Cerebellar cortex (tissue), 1 donor: ENCODE measurements around the gene ZCCHC8.
"Not testable (repeated sequence)": the region's sequence is repeated elsewhere in the genome, so short reads cannot be mapped to it uniquely, and the experiment has no call there.

ENCODE experiments used
- DNase-seq: peaks from one replicate; pipeline ENCODE4 v3.0.0-alpha.2; 2015; ENCODE audit warnings: low spot score

The ZCCHC8 gene

DNA sequence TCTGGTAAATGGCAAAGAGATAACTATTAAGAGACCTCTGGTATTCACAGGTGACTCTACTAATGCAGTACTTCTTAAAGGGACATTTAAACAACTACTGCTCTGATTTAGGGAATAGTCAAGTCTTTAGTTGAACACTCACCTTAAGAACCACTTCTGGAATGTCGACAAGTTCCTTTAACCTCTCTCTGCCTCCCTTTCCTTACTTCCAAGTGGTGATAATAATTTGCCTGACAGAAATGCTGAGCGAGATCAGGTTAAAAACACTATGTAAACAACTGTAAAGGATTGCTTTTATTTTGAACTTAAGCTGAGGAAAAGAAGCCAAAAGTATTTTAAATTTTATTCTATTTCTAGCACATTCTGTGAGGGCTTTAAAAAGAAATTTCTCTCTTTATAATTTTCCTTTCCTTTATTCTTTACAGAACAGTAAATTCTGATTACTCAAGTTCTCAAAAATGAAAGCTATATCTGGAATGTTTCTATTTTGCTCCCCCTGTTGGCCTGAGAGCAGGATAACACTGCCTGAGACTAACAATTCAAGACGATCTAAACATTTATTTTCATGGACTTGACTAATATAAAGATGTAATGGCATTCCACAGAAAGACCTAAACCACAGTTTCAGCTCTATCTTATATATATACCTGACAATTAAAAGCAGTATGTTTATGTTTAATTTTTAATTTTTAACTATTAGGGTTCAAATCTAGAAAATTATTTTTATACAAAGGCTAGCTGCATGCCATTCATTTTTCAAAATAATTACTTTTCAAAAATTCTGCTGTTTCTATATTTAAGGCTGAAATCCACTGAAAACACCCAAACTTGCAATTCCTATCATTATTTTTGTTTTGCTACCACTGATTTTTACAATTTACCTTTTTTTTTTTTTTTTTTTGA is 29.2 kb downstream of the ZCCHC8 start:
- peak; percentile 86 for DNase-seq

DNA sequence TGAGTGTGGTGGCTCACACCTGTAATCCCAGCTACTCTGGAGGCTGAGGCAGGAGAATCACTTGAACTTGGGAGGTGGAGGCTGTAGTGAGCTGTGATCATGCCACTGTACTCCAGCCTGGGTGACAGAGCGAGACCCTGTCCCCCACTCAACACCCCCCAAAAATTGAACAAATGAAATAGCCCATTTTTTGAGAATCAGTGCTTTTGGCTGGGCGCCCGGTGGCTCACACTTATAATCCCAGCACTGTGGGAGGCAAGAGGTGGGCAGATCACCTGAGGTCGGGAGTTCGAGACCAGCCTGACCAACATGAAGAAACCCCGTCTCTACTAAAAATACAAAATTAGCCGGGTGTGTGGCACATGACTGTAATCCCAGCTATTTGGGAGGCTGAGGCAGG is 30.2 kb downstream of the ZCCHC8 start:
- DNase-seq = not testable (repeated sequence)

DNA sequence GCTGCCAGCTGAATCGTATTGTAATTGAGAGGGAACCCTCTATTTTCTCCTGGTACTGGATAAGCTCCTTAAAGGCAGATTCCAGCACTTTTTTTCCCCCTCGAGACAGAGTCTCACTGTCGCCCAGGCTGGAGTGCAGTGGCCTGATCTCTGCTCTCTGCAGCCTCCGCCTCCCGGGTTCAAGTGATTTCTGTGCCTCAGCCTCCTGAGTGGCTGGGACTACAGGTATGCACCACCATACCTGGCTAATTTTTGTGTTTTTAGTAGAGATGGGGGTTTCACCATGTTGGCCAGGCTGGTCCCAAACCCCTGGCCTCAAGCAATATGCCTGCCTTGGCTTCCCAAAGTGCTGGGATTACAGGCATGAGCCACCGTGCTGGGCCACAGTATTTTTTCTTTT is 30.9 kb downstream of the ZCCHC8 start:
- not testable (repeated sequence) for DNase-seq

DNA sequence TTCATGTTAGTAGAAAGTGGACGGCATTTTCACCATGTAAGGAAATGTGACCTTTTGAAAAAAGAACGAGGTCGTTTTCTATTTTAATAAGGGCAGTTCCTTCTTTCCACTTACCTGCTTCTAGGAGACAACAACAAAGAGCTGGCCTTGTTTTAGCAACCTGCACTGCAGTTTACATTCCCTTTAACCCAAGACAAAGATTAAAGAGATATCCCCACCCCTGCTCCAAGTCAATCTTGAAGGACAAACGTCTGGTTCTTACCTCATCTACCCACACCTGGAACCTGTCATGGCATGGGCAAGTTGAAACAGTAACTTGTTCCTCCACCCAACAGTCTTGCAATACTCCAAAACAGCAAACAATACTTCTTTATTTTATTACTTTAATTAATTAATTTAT is 32.7 kb downstream of the ZCCHC8 start:
- no peak for DNase-seq

DNA sequence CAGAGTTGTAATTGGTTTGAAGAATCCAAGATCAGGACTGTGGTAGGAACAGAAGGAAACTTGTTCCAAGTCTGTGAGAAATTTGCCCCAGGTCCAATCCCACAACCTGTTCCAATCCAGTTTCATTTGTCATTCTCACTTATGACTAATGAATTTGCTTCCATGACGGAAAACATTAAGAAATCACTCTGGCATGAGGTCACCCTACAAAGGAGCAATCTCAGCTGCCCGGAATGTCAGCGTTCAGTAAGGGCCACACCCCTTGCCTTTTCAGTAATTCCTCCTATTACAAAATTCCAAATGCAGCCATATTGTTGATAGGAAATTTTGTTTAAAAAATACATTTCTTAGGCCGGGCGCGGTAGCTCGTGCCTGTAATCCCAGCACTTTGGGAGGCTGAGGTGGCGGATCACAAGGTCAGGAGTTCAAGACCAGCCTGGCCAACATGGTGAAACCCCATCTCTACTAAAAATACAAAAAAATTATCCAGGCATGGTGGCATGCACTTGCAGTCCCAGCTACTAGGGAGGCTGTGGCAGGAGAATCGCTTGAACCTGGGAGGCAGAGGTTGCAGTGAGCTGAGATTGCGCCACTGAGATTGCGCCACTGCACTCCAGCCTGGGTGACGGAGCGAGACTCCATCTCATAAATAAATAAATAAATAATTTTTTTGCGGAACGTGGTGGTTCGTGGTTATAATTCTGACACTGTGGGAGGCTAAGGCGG is 36.3 kb downstream of the ZCCHC8 start:
- not testable (repeated sequence) for DNase-seq

DNA sequence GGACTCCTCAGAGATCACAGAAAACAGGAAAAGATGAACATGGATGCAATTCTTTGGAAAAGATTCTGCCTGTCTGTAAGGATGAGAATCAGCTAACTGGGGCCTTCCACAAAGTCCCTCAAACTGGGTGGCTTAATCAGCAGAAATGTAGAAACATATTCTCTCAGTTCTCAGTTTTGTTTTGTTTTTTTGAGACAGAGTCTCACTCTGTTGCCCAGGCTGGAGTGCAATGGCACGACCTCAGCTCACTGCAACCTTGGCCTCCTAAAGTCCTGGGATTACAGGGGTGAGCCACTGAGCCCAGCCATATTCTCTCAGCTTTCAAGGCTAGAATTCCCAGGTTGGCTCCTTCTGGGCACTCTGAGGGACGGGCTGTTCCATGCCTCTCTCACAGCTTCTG is 40.1 kb downstream of the ZCCHC8 start:
- DNase-seq = no peak

DNA sequence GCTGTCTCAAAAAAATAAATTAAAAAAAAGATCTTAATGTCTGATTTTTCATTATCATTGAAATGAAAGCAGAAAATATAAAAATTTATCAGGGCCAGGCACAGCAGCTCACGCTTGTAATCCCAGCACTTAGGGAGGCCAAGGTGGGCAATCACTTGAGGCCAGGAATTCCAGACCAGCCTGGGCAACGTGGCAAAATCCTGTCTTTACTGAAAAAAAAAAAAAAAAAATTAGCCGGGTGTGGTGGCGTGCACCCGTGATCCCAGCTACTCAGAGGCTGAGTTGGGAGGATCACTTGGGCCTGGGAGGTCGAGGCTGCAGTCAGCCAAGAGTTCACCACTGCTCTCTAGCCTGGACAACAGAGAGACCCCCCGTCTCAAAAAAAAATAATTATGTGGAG is 40.7 kb downstream of the ZCCHC8 start:
- no peak for DNase-seq

DNA sequence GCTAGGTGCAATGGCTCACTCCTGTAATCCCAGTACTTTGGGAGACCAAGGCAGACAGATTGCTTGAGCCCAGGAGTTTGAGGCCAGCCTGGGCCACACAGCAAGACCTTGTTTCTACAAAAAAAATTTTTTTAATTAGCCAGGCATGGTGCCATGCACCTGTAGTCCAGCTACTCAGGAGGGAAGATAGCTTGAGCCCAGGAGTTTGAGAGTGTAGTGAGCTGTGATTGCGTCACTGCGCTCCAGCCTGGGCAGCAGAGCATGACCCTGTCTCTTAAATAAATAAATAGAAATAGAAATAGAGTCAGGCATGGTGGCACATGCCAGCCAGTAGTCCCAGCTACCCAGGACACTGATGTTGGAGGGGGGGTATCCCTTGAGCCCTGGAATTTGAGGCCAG is 41.5 kb downstream of the ZCCHC8 start:
- peak; percentile 79 for DNase-seq

DNA sequence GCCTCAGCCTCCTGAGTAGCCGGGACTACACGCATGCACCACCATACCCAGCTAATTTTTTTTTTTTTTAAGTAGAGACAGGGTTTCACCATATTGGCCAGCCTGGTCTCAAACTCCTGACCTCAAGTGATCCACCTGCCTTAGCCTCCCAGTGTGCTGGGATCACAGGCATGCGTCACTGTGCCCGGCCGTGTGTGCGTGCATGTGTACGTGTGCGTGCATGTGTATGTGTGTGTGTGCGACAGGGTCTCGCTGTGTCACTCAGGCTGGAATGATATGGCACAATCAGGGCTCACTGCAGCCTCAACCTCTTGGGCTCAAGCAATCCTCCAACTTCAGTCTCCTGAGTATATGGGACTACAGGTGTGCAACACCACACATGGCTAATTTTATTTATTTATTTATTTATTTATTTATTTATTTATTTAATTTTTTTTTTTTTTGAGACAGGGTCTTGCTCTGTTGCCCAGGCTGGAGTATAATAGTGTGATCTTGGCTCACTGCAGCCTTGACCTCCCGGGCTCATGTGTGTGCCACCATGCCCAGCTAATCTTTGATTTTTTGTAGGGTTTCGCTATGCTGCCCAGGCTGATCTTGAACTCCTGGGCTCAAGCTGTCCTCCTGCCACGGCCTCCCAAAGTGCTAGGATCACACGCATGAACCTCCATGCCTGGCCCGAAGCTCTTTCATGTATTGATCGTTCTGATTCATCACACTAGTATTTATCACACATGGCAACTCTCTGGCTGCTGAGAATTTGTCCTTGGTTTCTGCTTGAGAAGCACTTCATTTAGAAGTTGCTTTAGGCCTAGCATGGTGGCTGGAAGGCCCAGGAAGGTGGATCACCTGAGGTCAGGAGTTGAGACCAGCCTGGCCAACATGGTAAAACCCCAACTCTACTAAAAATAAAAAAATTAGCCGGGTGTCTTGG is 42.4 kb downstream of the ZCCHC8 start:
- DNase-seq = no peak

DNA sequence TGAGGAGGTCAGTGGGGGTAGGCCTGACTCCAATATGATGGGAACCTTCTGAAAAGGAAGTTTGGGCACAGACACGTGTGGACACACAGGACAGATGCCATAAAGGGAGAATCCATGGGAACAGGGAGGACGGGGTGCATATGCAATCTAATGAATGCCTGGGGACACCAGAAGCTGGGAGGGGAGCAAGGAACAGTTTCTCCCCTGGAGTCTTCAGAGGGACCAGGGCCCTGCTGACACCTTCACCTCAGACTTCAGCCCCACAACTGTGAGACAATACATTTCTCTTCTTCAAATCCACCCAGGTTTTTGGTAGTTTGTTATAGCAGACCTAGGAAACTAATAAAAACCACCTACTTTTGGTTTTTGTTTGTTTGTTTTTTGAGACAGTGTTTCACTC is 43.1 kb downstream of the ZCCHC8 start:
- no peak for DNase-seq

DNA sequence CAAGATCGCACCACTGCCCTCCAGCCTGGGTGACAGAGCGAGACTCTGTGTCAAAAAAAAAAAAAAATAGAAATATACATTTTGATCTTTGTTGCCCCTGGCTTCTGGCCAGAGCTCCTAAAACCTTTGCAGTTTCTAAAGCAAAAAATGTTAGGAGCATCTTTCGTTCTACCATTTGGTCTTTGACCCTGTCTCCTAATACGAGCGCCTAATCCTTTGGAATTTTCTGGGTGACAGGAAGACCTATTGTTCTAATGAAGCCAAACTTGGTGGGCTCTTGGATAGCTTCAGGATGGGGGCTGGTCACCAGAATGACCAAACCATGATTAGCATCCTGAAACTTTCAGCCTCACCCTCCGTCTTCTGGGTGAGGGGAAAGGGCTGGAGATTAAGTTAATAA is 46.0 kb downstream of the ZCCHC8 start:
- DNase-seq = no peak

DNA sequence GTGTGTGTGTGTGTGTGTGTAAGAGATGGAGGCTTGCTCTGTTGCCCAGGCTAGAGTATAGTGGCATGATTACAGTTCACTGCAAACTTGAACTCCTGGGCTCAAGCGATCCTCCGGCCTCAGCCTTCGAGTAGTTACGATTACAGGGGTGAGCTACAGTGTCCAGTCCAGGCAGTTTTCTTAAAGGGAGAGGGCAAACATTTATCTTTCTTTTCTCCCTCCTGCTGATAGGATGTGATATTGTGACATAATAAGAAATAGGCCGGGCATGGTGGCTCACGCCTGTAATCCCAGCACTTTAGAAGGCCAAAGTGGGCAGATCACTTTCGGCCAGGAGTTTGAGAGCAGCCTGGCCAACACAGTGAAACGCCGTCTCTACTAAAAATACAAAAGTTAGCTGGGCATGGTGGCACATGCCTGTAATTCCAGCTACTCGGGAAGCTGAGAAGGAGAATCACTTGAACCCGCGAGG is 46.4 kb downstream of the ZCCHC8 start:
- no peak for DNase-seq

DNA sequence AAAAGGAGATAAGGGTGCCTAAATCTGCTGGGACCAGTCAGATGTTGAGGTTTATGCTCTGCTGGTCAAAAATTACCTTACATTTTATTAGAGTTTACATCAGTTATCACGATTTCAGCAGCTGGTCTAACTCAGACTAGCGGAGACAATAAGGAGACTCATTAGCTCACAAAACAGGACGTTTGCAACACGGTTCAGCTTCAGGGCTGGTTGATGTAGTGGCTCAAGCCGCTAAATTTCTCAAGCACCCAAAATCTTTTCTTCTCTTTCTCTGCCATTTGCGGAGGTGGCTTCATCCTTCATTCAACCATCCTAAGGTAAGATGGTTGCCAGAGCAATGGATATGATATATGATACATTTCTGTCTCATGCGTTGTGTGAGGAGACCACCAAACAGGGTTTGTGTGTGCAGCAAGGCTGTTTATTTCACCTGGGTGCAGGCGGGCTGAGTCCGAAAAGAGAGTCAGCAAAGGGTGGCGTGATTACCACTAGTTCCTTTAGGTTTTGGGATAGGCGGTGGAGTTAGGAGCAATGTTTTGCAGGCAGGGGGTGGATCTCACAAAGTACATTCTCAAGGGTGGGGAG is 47.9 kb downstream of the ZCCHC8 start:
- DNase-seq = no peak

DNA sequence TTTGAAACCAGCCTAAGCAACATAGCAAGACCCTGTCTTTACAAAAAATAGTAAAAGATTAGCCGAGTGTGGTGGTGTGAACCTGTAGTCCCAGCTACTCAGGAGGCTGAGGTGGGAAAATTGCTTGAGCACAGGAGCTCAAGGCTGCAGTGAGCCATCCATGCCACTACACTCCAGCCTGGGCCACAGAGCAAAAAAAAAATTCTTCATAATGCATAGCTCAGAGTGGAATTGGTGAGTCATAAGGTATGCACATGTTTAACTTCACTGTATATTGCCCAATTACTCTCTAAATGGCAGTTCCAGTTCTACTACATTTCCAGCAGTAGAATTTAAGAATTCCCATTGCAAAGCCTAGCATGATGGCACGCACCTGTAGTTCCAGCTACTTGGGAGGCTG is 51.4 kb downstream of the ZCCHC8 start:
- DNase-seq = no peak

DNA sequence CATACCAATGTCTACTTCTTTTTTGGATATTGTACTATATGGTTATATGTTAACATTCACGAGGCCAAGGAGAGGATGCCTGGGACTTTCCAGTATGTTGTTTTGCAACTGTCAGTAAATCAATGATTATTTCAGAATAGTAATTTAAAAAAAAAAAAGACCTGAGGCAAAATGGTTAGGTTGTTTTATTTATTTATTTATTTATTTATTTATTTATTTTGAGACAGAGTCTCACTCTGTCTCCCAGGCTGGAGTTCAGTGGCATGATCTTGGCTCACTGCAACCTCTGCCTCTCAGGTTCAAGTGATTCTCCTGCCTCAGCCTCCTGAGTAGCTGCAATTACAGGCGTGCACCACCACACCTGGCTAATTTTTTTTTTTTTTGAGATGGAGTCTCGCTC is 52.9 kb downstream of the ZCCHC8 start:
- not testable (repeated sequence) for DNase-seq

DNA sequence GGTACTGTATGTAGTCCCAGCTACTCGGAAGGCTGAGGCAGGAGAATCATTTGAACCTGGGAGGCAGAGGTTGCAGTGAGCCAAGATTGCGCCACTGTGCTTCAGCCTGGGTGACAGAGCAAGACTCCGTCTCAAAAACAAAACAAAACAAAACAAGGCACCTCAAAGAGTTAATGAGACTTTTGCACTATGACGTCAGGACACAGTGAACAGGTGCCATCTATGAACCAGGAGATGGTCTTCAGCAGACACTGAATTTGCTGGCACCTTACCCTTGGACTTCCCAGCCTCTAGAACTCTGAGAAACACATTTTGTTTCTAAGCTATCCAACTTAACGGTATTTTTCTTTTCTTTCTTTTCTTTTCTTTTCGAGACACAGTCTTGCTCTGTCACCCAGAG is 54.3 kb downstream of the ZCCHC8 start:
- not testable (repeated sequence) for DNase-seq

DNA sequence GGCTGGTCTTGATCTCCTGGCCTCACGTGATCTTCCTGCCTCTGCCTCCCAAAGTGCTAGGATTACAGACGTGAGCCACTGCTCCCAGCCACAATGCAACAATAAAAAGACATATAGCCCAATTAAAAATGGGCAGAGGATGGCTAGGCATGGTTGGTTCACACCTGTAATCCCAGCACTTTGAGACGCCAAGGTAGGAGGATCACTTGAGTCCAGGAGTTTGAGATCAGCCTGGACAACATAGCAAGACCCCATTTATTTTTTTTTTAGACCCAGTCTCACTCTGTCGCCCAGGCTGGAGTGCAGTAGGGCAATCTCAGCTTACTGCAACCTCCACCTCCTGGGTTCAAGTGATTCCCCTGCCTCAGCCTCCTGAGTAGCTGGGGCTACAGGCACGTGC is 56.7 kb downstream of the ZCCHC8 start:
- DNase-seq = not testable (repeated sequence)

DNA sequence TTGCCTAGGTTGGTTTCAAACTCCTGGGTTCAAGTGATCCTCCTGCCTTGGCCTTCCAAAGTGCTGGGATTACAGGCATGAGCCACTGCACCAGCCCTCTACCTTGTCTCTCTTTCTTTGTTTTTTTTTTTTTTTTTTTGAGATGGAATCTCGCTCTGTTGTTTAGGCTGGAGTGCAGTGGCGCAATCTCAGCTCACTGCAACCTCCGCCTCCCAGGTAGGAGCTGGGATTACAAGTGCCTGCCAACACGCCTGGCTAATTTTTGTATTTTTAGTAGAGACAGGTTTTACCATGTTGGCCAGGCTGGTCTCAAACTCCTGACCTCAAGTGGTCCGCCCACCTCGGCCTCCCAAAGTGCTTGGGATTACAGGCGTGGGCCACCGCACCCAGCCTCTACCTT is 61.9 kb downstream of the ZCCHC8 start:
- not testable (repeated sequence) for DNase-seq

DNA sequence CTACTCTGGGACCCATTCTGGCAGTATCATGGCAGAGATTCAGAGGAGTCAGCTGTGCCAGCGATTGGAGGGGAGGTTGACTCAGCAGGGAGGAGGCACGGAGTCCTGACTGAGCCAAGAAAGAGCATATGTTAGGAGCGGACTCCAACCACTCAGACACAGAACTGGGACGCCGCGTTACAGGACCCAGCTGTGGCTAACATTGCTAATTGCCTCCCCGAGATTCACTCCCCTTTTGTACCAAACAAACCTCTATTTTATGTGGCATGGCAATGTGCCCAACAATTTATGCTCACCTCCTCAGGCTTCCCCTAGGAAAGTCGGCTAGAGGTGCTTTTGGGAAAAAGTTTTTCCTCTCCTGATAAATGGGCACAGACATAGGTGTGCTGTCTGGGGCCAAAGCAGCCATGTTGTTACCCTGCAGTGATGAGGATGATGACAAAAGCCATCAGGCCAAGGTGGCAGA is 63.0 kb downstream of the ZCCHC8 start:
- DNase-seq = peak; percentile 97

DNA sequence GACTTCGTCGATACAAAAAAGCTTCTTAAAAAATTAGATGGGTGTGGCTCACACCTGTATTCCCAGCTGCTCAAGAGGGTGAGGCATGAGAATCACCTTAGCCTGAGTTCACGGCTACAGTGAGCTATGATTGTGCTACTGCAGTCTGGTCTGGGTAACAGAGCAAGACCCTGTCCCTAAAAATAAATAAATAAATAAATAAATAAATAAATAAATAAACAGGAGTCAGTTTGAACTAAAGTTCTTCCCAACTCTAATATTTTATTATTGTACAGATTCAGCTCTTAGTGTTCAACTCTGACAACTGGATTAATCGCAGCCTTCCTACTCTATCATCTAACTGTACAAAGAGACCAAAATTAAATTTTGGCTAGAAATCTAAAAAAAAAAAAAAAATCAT is 65.5 kb downstream of the ZCCHC8 start:
- no peak for DNase-seq

DNA sequence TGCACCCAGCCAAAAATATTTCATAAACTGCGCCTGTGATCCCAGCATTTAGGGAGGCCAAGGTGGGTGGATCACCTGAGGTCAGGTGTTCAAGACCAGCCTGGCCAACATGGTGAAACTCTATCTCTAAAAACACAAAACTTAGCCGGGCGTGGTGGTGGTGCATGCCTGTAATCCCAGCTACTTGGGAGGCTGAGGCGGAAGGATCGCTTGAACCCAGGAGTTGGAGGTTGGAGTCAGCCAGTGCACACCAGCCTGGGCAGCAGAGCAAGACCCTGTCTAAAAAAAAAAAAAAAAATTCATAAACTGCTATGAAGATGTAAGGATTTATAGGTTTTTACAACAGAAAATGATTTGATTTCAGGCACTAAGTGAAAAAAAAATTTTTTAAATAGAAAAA is 71.7 kb downstream of the ZCCHC8 start:
- DNase-seq = not testable (repeated sequence)

DNA sequence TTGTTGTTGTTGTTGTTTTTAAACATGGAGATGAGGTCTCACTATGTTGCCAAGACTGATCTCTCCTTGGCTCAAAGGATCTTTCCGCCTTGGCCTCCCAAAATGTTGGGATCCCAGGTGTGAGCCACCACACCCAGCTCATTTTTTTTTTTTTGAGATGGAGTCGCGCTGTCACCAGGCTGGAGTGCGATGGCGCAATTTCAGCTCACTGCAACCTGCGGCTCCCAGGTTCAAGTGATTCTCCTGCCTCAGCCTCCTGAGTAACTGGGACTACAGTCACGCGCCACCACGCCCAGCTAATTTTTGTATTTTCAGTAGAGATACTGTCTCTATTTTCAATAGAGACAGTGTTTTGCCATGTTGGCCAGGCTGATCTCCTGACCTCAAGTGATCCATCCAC is 73.3 kb downstream of the ZCCHC8 start:
- no peak for DNase-seq
